Panc1 (cell line): Measurements from ENCODE around the gene PTGDR2.

Experiments used
- CTCF ChIP-seq: fragments of 450-650 bp; IDR thresholded peaks from 2 replicates; pipeline ENCODE4 v1.5.1; 2017; ENCODE audit warnings: mild to moderate bottlenecking
- POLR2AphosphoS5 ChIP-seq: IDR thresholded peaks from 2 replicates; pipeline ENCODE4 v1.6.1; 2012; ENCODE audit warnings: mild to moderate bottlenecking, low read depth, low read length, moderate library complexity
- SIN3A ChIP-seq: IDR thresholded peaks from 2 replicates; pipeline ENCODE4 v1.6.1; 2012; ENCODE audit warnings: low read depth, mild to moderate bottlenecking, low read length, moderate library complexity, borderline replicate concordance; ENCODE audit not compliant: insufficient read depth

GRCh38 chr11:60859616-60860250, 4.0 kb upstream of the PTGDR2 start:
- no peak for TF ChIP-seq CTCF
- no peak for TF ChIP-seq POLR2AphosphoS5
- no peak for TF ChIP-seq SIN3A
